ENCODE data around the gene WDPCP.
A peak's percentile ranks its signal among the peaks of the same experiment; 100 is the strongest.

DNA sequence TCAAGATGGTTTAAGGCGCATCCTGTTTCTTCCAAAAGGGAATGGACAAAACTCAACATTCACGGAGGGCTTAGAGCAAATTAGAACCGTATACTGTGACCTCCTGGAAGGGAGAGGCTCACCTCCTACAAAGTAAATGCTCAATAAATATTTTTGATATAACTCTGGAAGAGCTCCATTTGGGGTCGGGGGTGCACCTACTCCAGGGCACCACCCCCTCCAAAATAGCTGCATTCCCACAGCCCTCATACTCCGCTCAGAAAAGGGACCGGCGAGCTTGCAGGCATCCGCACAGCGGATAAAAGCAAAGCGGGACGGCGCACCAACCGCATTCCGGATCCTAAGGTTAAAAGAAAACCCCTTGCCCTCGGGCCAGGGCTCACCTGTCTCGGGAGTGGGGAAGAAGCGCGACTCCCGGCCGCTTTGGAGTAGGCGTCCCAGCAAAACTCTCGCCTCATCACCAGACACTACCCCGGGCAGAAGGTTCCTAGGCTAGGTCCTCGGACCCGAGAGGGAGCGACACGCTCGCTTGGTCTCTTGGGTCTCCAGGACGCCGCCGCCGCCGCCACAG is 378 bp downstream of the WDPCP start:
- TF ChIP-seq RFX5 (IDR thresholded peaks at IDR 0.05; ENCODE audit: low read depth, low read length) = no peak
- TF ChIP-seq SMARCA5 (IDR thresholded peaks at IDR 0.05) = peak; percentile 73
- TF ChIP-seq FOS (IDR thresholded peaks at IDR 0.05; ENCODE audit: borderline replicate concordance, extremely low read depth, insufficient read length) = no peak
- TF ChIP-seq CREB1 (IDR thresholded peaks at IDR 0.05; ENCODE audit: low read depth) = no peak
- TF ChIP-seq POLR2A (IDR thresholded peaks at IDR 0.05; ENCODE audit: low read depth, low read length) = peak; percentile 2; the same call in 1 of the 2 replicates
- TF ChIP-seq CBX3 (IDR thresholded peaks at IDR 0.05; ENCODE audit: borderline replicate concordance, low read depth) = no peak
